Uterus (tissue), 2 donors: Measurements from ENCODE around the gene CERS6.
"Not testable (repeated sequence)": the region's sequence is repeated elsewhere in the genome, so short reads cannot be mapped to it uniquely, and the experiment has no call there.

Source experiments
- POLR2A ChIP-seq, 2 donors: fragments of 450-650 bp; IDR thresholded peaks; one replicate each; pipeline ENCODE4 v1.6.1; 2016; ENCODE audit warnings: antibody characterized with exemption in 2 of 2, mild to moderate bottlenecking in 1 of 2, moderate library complexity in 1 of 2
- TF ChIP-seq, protein P1 (sequence below), 4 experiments: fragments of 200-600 bp in 2 of 4; fragments of 450-650 bp in 2 of 4; sonication (generic) in 2 of 4; IDR thresholded peaks; one replicate each; pipeline ENCODE4 v1.5.1; 2016 to 2019; ENCODE audit warnings: antibody characterized with exemption in 4 of 4, mild to moderate bottlenecking in 2 of 4, moderate library complexity in 1 of 4

DNA sequence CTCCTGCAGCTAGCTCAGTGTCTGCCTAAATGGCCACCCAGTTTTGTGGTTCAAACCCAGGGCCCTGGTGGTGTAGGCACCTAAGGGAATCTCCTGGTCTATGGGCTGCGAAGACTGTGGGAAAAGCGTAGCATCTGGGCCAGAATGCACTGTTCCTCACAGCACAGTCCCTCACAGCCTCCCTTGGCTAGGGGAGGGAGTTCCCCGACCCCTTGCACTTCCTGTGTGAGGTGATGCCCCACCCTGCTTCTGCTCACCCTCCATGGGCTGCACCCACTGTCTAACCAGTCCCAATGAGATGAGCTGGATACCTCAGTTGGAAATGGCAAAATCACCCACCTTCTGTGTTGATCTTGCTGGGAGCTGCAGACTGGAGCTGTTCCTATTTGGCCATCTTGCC lies 43.0 kb upstream of the CERS6 start:
- TF ChIP-seq, protein P1, sequence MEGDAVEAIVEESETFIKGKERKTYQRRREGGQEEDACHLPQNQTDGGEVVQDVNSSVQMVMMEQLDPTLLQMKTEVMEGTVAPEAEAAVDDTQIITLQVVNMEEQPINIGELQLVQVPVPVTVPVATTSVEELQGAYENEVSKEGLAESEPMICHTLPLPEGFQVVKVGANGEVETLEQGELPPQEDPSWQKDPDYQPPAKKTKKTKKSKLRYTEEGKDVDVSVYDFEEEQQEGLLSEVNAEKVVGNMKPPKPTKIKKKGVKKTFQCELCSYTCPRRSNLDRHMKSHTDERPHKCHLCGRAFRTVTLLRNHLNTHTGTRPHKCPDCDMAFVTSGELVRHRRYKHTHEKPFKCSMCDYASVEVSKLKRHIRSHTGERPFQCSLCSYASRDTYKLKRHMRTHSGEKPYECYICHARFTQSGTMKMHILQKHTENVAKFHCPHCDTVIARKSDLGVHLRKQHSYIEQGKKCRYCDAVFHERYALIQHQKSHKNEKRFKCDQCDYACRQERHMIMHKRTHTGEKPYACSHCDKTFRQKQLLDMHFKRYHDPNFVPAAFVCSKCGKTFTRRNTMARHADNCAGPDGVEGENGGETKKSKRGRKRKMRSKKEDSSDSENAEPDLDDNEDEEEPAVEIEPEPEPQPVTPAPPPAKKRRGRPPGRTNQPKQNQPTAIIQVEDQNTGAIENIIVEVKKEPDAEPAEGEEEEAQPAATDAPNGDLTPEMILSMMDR (IDR thresholded peaks at IDR 0.05) = not testable (repeated sequence)
- TF ChIP-seq POLR2A (IDR thresholded peaks at IDR 0.05) = not testable (repeated sequence)
